Skin of body (tissue), 2 donors: Measurements from ENCODE around the gene TPK1. TPM values are rescaled to one million over a fixed set of nuclear protein-coding genes. Genes with fewer than 3 reads are reported as not detected.
A peak's percentile ranks its signal among the peaks of the same experiment; 100 is the strongest.

Source experiments
- DNase-seq: peaks from one replicate; lab custom pipeline; 2025; lab: John Stamatoyannopoulos, UW
- total RNA-seq: library from RNA; depleted of rRNA; stranded (reverse); fragments of >200 nt; gene quantifications from one replicate; pipeline ENCODE4 v1.2.3, GENCODE V29; 2014

TPK1 gene
- total RNA-seq, 1 donor from 2014 or later = 3.7 TPM

GRCh38 chr7:144534196-144534595 is 301.7 kb downstream of the TPK1 start:
- DNase-seq = no peak

GRCh38 chr7:144531181-144531580 is 304.7 kb downstream of the TPK1 start:
- DNase-seq = no peak

- DNase-seq = no peak
Measured at GRCh38 chr7:144529269-144529926, 306.5 kb downstream of the TPK1 start.

GRCh38 chr7:144528536-144529045 is 307.3 kb downstream of the TPK1 start:
- DNase-seq = no peak

GRCh38 chr7:144527051-144527471 is 308.8 kb downstream of the TPK1 start:
- no peak for DNase-seq

GRCh38 chr7:144525956-144526355 is 309.9 kb downstream of the TPK1 start:
- DNase-seq = no peak

- no peak for DNase-seq
Measured at GRCh38 chr7:144524271-144524670, 311.6 kb downstream of the TPK1 start.

GRCh38 chr7:144523621-144524020 is 312.2 kb downstream of the TPK1 start:
- no peak for DNase-seq

- peak; percentile 16 for DNase-seq
Measured at GRCh38 chr7:144519925-144520324, 315.9 kb downstream of the TPK1 start.

- no peak for DNase-seq
Measured at GRCh38 chr7:144518360-144518759, 317.5 kb downstream of the TPK1 start.

GRCh38 chr7:144517749-144518148 is 318.1 kb downstream of the TPK1 start:
- DNase-seq = no peak

GRCh38 chr7:144516729-144517525 is 318.9 kb downstream of the TPK1 start:
- no peak for DNase-seq

GRCh38 chr7:144513334-144513733 is 322.5 kb downstream of the TPK1 start:
- DNase-seq = peak; percentile 12

- DNase-seq = no peak
Measured at GRCh38 chr7:144510621-144511020, 325.2 kb downstream of the TPK1 start.

GRCh38 chr7:144508702-144509101 is 327.2 kb downstream of the TPK1 start:
- no peak for DNase-seq

GRCh38 chr7:144503215-144503614 is 332.6 kb downstream of the TPK1 start:
- no peak for DNase-seq

- DNase-seq = no peak
Measured at GRCh38 chr7:144500225-144500624, 335.6 kb downstream of the TPK1 start.

- DNase-seq = no peak
Measured at GRCh38 chr7:144497282-144497681, 338.6 kb downstream of the TPK1 start.

- DNase-seq = no peak
Measured at GRCh38 chr7:144494355-144494754, 341.5 kb downstream of the TPK1 start.

GRCh38 chr7:144489504-144489903 is 346.3 kb downstream of the TPK1 start:
- no peak for DNase-seq

GRCh38 chr7:144488977-144489376 is 346.9 kb downstream of the TPK1 start:
- no peak for DNase-seq

- DNase-seq = no peak
Measured at GRCh38 chr7:144487901-144488300, 348.0 kb downstream of the TPK1 start.

- DNase-seq = no peak
Measured at GRCh38 chr7:144484445-144484844, 351.4 kb downstream of the TPK1 start.
